ENCODE measurements around the gene METTL1. TPM values are rescaled to one million over a fixed set of nuclear protein-coding genes. Genes with fewer than 3 reads are reported as not detected.

Gene METTL1
- total and polyA plus RNA-seq, 2 experiments from 2014 or later: 18.9 to 39.5 TPM

DNA sequence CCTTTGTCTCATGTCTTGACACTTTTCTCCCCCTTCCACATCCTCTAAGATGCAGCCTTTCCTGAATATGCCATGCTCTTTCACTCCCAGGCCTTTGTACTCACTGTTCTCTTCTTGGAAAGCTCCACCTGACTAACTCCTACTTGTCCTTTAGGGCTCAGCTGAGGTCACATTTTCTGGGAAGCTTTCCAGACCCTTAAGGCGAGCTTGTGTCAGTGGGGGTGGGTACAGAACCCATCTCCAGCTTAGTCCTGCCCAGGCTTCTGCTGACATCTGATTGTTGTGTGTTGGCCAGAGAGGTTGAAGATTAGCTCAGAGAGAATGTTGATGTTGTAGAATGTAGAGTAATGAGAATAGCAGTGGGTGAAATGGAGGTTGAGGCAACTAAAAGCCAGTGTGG is 7.8 kb upstream of the METTL1 start (continued):
- TF ChIP-seq EZH2 (IDR thresholded peaks at IDR 0.05; ENCODE audit: low read depth, unreplicated experiment) (no peak), NANOG (IDR thresholded peaks at IDR 0.05; ENCODE audit: borderline replicate concordance) (no peak), POLR2AphosphoS5 (IDR thresholded peaks at IDR 0.05; ENCODE audit: low read depth) (no peak), ZNF114 (CRISPR knock-in tag; IDR thresholded peaks at IDR 0.05) (no peak), STAT1 (IDR thresholded peaks at IDR 0.05; ENCODE audit: unreplicated experiment) (no peak), ZNF331 (CRISPR knock-in tag; IDR thresholded peaks at IDR 0.05; ENCODE audit: low read depth) (no peak)
- TF ChIP-seq, protein P1, sequence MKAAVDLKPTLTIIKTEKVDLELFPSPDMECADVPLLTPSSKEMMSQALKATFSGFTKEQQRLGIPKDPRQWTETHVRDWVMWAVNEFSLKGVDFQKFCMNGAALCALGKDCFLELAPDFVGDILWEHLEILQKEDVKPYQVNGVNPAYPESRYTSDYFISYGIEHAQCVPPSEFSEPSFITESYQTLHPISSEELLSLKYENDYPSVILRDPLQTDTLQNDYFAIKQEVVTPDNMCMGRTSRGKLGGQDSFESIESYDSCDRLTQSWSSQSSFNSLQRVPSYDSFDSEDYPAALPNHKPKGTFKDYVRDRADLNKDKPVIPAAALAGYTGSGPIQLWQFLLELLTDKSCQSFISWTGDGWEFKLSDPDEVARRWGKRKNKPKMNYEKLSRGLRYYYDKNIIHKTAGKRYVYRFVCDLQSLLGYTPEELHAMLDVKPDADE (IDR thresholded peaks at IDR 0.05): no peak
- TF ChIP-seq, protein P2, sequence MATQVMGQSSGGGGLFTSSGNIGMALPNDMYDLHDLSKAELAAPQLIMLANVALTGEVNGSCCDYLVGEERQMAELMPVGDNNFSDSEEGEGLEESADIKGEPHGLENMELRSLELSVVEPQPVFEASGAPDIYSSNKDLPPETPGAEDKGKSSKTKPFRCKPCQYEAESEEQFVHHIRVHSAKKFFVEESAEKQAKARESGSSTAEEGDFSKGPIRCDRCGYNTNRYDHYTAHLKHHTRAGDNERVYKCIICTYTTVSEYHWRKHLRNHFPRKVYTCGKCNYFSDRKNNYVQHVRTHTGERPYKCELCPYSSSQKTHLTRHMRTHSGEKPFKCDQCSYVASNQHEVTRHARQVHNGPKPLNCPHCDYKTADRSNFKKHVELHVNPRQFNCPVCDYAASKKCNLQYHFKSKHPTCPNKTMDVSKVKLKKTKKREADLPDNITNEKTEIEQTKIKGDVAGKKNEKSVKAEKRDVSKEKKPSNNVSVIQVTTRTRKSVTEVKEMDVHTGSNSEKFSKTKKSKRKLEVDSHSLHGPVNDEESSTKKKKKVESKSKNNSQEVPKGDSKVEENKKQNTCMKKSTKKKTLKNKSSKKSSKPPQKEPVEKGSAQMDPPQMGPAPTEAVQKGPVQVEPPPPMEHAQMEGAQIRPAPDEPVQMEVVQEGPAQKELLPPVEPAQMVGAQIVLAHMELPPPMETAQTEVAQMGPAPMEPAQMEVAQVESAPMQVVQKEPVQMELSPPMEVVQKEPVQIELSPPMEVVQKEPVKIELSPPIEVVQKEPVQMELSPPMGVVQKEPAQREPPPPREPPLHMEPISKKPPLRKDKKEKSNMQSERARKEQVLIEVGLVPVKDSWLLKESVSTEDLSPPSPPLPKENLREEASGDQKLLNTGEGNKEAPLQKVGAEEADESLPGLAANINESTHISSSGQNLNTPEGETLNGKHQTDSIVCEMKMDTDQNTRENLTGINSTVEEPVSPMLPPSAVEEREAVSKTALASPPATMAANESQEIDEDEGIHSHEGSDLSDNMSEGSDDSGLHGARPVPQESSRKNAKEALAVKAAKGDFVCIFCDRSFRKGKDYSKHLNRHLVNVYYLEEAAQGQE (IDR thresholded peaks at IDR 0.05; ENCODE audit: unreplicated experiment): no peak

DNA sequence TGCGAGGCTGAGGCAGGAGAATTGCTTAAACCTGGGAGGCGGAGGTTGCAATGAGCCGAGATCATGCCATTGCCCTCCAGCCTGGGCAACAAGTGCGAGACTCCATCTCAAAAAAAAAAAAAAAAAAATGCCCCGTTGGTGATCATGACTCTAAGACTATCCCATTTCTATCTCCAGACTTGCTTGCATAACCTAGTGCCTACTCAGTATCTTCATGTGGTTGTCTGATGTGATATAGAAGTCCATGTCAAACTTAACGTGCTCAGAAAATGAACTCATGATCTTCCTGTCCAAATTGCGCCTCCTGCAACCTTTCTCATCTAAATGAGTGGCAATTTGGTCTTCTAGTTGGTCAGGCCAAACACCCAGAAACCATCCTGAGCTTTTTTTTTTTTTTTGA is 6.0 kb upstream of the METTL1 start:
- no peak overlapping the region for H2AFZ ChIP-seq
- H3K4me3 Mint-ChIP-seq: no peak overlapping the region
- no peak overlapping the region for H3K4me3 ChIP-seq
- no peaks in the 10 kb centered on the region for H3K9me2 ChIP-seq (ENCODE audit: insufficient read depth)
- peaks cover 2% of the 10 kb centered on the region for H3K79me2 ChIP-seq (replicated peaks; ENCODE audit: insufficient read depth)
- H3K36me3 ChIP-seq (ENCODE audit: insufficient read depth): no peaks in the 10 kb centered on the region
- no peak overlapping the region for H3K27ac Mint-ChIP-seq
- H3K27me3 ChIP-seq (ENCODE audit: insufficient read depth): peaks cover 15% of the 10 kb centered on the region
- H3K27ac ChIP-seq (ENCODE audit: low read depth): no peak overlapping the region
- H4K20me1 ChIP-seq (replicated peaks; ENCODE audit: insufficient read depth): no peaks in the 10 kb centered on the region; the same call in 1 of the 2 replicates
- DNase-seq (ENCODE audit: low spot score): no peak
- H3K27me3 Mint-ChIP-seq (ENCODE audit: insufficient read depth, low read depth, poor library complexity): peaks cover 5% of the 10 kb centered on the region
- no peak for ATAC-seq
- no peaks in the 10 kb centered on the region; the same call in 2 of the 3 replicates for H3K9me3 Mint-ChIP-seq
- H3K4me2 ChIP-seq: no peak overlapping the region
- no peaks in the 10 kb centered on the region for H3F3A ChIP-seq (replicated peaks; ENCODE audit: low read depth)
- H3K4me1 ChIP-seq (ENCODE audit: insufficient read depth): no peaks in the 10 kb centered on the region
- peaks cover under 1% of the 10 kb centered on the region; the same call in 2 of the 3 replicates for H3K4me1 Mint-ChIP-seq
- 0 out of 3 replicates have a peak, but pooled peaks cover 3% of the 10 kb centered on the region for H3K36me3 Mint-ChIP-seq (ENCODE audit: low read depth)
- TF ChIP-seq STAT1 (IDR thresholded peaks at IDR 0.05; ENCODE audit: unreplicated experiment) (no peak), EZH2phosphoT487 (IDR thresholded peaks at IDR 0.05; ENCODE audit: unreplicated experiment) (no peak), ZNF331 (CRISPR knock-in tag; IDR thresholded peaks at IDR 0.05; ENCODE audit: low read depth) (no peak)
- TF ChIP-seq, protein P1 (IDR thresholded peaks at IDR 0.05): no peak
- TF ChIP-seq, protein P3, sequence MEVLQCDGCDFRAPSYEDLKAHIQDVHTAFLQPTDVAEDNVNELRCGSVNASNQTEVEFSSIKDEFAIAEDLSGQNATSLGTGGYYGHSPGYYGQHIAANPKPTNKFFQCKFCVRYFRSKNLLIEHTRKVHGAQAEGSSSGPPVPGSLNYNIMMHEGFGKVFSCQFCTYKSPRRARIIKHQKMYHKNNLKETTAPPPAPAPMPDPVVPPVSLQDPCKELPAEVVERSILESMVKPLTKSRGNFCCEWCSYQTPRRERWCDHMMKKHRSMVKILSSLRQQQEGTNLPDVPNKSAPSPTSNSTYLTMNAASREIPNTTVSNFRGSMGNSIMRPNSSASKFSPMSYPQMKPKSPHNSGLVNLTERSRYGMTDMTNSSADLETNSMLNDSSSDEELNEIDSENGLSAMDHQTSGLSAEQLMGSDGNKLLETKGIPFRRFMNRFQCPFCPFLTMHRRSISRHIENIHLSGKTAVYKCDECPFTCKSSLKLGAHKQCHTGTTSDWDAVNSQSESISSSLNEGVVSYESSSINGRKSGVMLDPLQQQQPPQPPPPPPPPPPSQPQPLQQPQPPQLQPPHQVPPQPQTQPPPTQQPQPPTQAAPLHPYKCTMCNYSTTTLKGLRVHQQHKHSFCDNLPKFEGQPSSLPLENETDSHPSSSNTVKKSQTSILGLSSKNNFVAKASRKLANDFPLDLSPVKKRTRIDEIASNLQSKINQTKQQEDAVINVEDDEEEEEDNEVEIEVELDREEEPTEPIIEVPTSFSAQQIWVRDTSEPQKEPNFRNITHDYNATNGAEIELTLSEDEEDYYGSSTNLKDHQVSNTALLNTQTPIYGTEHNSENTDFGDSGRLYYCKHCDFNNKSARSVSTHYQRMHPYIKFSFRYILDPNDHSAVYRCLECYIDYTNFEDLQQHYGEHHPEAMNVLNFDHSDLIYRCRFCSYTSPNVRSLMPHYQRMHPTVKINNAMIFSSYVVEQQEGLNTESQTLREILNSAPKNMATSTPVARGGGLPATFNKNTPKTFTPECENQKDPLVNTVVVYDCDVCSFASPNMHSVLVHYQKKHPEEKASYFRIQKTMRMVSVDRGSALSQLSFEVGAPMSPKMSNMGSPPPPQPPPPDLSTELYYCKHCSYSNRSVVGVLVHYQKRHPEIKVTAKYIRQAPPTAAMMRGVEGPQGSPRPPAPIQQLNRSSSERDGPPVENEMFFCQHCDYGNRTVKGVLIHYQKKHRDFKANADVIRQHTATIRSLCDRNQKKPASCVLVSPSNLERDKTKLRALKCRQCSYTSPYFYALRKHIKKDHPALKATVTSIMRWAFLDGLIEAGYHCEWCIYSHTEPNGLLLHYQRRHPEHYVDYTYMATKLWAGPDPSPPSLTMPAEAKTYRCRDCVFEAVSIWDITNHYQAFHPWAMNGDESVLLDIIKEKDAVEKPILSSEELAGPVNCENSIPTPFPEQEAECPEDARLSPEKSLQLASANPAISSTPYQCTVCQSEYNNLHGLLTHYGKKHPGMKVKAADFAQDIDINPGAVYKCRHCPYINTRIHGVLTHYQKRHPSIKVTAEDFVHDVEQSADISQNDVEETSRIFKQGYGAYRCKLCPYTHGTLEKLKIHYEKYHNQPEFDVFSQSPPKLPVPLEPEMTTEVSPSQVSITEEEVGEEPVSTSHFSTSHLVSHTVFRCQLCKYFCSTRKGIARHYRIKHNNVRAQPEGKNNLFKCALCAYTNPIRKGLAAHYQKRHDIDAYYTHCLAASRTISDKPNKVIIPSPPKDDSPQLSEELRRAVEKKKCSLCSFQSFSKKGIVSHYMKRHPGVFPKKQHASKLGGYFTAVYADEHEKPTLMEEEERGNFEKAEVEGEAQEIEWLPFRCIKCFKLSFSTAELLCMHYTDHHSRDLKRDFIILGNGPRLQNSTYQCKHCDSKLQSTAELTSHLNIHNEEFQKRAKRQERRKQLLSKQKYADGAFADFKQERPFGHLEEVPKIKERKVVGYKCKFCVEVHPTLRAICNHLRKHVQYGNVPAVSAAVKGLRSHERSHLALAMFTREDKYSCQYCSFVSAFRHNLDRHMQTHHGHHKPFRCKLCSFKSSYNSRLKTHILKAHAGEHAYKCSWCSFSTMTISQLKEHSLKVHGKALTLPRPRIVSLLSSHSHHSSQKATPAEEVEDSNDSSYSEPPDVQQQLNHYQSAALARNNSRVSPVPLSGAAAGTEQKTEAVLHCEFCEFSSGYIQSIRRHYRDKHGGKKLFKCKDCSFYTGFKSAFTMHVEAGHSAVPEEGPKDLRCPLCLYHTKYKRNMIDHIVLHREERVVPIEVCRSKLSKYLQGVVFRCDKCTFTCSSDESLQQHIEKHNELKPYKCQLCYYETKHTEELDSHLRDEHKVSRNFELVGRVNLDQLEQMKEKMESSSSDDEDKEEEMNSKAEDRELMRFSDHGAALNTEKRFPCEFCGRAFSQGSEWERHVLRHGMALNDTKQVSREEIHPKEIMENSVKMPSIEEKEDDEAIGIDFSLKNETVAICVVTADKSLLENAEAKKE (CRISPR knock-in tag; IDR thresholded peaks at IDR 0.05): no peak
